GM04503 (cell line): ENCODE measurements around the gene RNF112.

Source experiments
- DNase-seq: peaks from one replicate; pipeline ENCODE4 v3.0.0-alpha.2; 2012; ENCODE audit warnings: low read depth

Gene RNF112

DNA sequence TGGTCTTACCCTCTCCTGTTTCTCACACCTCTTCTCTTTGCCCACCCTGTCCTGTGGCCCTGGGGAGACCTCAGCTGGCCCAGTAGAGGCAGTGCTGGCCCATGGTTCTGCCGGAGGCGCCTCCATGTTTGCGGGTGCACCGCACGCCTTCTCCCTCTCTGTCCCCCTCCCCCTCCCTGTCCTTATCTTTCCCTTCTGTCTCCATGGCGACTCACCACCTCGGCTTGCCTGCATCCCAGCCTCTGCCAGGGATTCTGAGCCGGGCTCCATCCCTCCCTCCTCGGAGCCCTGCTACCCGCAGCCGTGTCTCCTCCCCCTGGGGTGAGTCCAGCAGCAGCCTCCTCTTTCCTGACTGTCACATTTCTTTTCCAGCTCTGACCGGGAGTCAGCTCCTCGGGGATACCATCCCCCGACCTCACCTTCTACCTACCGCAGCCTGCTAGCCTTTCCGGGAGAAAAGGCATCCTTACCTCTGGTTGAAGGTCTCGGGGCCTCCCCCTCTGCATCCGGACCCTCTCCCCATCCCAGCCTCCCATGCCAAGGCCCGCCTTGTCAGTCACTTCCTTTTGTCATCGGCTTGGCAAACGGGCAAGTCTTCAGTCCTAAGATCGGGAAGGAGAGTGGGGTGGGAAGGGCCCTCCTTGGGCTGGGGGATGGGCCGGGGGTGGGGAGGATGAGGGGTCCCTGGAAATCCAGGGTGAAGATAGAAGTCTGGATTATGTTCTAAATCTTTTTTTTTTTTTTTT lies at the start of gene RNF112:
Gene RNF112 (plus strand): TSS at position 358 of the 746 bp plus-strand sequence. CDS start 177 bp downstream, at position 535.
- no peak for DNase-seq

GRCh38 chr17:19361326-19361725 lies 49.7 kb upstream of the RNF112 start:
- no peak for DNase-seq

DNA sequence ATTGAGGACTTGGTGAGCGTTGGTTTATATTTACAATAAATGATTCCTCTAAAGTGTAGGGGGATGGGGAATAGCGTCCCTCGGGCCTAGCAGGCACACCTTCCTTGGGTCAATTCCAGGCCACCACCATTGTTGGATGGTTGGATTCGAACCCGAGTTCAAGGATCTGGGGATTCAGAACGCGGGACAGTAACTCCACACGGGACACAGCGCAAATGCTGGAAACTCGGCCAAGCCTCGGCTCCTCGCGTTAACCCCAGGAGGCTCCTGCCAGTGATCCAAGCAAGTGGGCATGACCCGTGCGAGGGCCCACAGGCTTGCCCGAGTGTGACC lies 49.1 kb upstream of the RNF112 start:
- no peak for DNase-seq

DNA sequence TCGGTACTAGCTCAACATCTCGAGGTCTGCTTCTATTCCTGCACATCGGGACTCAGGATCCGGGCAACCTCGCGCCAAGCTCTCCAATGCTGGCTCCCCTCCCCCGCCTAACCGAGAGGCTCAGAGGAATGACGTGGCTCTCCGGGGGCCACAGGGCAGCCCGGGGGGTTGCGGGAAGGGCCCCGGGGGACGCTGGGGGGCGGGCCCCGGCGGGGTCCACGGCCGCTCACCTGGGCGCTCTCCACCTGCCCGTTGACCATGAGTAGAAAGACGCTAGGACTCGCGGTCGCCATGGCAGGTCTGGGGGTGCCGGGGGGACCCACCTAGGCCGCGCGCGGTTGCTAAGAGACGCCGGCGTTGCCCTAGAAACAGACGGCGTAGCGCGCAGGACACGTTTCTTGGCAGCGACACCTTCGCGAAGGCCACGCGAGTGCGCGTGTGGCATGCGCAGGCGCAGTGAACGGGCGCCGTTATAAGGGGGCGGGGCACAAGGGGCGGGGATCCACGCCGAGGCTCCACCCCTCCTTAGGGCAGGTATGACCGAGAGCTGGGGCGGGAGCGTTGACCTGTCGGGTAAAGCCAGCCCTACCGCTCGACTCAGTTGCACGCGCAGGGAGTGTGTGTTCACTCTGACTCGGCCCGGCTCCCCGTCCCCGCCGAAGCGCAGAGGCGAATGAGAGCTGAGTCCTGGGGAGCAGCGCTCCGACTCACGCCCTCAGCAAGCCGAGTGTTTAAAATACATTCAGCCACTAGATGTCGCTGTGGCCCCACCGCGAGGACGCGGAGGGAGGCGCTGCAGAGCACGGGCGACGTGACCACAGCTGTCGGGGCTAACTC lies 48.5 kb upstream of the RNF112 start, which contains the start of gene B9D1:
Gene B9D1 (minus strand): TSS at position 447 of the 837 bp plus-strand sequence. CDS start 154 bp downstream, at position 293.
- peak; percentile 39 for DNase-seq

- no peak for DNase-seq
Observed at GRCh38 chr17:19363114-19363438, 48.0 kb upstream of the RNF112 start.

DNA sequence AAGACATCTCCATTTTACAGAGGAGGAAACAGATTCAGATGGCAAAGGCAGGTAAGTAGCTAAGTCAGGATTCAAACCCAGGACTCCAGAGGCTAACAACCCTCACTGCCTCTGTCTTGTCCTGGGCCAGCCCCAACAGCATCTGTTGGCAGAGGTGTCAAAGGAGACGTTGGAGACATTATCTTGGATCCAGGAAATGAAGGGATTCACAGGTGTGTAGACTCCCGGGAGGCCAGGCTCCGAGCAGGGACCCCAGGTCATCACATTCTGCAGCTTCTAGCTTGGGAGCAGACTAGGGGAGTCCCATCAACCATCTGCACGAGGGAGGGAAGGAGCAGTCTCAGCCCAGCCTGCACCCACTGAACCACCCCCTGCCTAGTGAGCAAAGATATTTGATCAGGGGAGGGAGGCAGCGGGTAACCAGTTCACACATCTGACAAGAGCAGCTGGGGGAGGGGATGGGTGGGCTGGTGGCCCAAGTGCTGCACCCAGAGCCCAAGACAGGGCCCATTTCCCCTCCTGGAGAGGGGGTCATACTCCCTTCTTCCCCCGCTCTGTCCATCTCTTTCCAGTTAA lies 47.5 kb upstream of the RNF112 start:
- DNase-seq = no peak

DNA sequence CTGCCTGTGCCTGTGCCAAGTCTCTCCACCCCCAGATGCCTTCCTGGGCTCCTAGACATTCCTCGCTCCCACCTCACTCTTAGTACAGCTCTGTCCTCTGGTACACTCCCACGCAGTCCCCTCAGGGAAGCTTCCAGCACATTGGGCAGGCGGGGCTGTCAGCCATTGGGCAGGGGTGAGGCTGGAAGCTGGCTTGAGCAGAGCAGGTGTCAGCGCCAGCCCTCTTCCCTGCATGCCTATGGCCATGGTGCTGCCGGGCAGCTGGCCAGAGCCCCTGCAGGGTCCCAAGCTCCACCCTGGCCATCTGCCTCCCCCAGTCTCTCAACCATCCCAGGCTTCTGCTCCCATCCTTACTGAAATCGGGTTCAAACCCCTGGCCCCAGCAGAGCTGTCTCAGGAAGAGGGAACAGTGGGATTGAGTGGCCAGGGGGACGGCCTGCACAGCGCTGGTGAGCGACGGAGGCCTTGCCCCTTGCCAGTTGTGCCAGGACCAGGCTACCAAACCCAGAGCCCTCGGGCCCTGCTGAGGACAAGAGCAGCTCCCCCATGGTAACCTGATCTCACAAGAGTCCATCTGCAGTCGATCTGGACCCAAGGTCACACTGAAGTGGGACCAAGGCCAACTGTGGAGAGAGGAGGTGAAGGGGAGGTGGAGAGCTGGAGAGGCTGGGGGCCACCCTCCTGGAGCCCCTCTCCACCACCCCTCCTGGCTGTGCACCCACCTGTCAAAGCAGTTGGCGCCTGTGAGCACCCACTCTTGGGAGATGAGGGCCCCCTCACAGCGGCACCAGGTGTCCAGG lies 46.1 kb upstream of the RNF112 start:
- DNase-seq = no peak

GRCh38 chr17:19365499-19365817 lies 45.6 kb upstream of the RNF112 start:
- no peak for DNase-seq

DNA sequence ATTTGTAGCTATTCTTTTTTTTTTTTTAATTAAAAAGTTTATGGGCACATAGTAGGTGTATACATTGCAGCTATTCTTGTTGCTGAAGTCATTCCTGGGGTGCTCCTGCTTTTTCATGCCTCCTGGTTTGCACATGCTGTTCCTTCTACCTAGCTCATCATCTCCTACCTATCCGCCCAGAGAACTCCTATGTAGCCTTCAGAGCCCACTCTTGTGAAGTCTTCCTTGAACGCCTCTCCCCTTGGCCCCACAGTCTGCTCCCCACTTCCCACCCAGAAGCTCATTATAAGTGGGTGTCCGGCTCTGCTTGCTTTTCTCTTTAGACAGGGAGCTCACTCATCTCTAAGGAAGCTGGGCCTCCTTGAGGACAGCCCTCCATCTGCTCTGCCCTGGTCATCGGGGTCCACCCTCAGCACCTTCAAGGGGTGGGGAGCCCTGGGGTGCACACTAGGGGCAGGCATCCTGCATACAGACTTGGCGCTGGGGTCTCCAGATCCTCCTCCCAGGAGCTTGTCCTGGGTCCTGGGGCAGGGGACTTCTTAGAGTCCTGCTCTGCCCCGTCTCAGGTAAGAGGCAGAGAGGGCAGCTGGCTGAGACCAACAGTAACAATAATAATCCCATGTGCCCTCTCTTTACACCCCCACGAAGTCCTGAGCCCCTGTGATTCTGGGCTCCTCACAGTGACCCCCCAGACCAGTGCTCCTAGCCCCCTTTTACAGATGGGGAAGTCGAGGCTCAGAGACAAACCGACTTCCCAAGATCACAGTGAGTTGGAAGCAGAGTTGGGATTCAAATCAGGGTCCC lies 45.0 kb upstream of the RNF112 start:
- DNase-seq = no peak

DNA sequence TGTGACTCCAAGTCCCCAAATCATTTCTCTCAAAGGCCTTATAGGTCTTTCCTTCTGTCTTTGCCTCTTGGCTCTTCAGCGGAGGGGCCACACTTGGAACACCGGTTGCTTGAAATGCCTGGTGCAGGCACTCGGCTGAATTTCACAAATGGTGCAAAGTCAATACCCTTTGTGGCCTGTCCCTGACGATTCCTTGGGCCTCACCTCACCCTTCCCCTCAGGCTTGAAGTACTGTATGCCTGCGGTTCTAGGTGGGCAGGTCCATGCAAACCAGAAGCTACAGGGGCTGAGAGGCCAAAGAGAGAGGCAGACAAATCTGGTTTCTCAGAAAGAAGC lies 44.4 kb upstream of the RNF112 start:
- DNase-seq = no peak

- DNase-seq = no peak
Observed at GRCh38 chr17:19368229-19368628, 42.8 kb upstream of the RNF112 start.

- DNase-seq = no peak
Observed at GRCh38 chr17:19369107-19369778, 41.8 kb upstream of the RNF112 start.

- DNase-seq = no peak
Observed at GRCh38 chr17:19369846-19370492, 41.1 kb upstream of the RNF112 start.

DNA sequence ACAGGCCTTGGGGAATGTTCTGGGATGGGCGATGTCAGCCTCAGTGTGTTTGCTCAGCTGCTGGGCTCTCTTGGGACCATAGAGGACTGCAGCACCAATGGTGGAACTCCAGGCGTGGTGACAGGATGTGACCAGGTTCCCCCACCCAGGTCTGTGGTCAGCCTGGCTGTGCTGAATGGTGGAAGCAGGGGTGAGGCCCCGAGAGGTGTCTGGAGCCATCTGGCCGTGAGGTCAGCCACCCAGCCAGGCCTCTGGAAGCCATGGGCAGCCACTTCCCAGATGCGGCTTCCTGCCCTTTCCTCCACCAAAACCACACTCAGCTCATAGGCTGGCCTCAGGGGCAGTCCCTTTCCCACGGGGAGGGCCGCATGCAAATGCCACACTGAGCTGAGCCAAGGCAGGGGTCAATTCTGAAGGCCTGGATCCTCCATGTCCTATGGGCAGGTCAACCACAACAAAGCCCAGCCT lies 40.5 kb upstream of the RNF112 start:
- no peak for DNase-seq

GRCh38 chr17:19371259-19372010 lies 39.6 kb upstream of the RNF112 start:
- no peak for DNase-seq

- DNase-seq = no peak
Observed at GRCh38 chr17:19372011-19372370, 39.0 kb upstream of the RNF112 start.

DNA sequence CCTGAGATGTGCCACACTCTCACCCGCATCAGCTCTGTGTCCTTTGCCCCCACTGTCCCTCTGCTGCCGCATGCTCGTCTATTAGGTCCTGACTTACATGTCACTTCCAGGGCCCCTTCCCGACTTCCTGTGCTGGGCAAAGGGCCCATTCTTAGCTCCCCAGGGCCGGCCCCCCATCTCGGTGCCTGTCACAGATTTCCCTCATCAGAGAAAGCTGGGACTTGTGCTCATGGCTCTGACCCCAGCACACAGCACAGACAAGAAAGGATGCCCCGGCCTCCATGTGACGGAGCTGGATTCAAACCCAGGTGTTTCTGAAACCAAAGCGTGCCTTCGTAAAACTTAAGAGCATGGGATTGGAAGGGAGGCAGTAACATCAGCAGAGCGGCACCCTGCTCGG lies 38.6 kb upstream of the RNF112 start:
- DNase-seq = no peak

DNA sequence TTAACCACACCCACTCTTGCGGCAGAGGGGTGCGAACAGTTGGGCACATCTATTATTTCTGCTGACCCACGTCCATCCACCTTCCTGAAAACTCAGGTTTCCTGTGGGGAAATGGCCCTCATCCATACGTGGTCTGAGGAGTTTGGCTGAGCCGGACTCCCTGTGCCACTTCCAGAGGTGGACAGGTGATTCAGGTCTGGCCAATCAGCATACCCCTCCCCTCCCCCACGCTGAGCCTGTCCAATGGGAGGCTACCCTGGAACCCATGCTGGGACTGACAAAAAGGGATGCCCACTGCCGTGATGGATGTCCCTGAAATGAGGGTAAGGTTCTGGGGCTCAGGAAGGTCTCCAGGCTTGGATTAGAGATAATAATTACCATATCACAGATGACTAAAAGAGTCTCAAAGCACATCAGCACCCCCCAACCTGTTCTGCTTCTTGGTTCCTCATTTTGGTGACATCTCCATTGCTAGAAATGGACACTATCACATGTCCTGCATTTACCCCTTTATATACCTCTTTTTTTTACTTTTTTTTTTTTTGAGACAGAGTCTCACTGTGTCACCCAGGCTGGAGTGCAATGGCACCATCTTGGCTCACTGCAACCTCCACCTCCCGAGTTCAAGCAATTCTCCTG lies 38.0 kb upstream of the RNF112 start:
- no peak for DNase-seq

- no peak for DNase-seq
Observed at GRCh38 chr17:19374136-19374535, 36.9 kb upstream of the RNF112 start.
